Activated naive CD4-positive, alpha-beta T cell treated with anti-CD3 and anti-CD28 coated beads, Interleukin-2, amount 50 U/mL, for 72 hours (primary cell): ENCODE measurements around the gene FAM107B. TPM values are rescaled to one million over a fixed set of nuclear protein-coding genes. Genes with fewer than 3 reads are reported as not detected.

Experiments
- ATAC-seq, 2 donors: fragments of 150-1000 bp; cut with Tn5 transposase; 2 replicates each; pipeline ENCODE4 v1.10.0; 2021; ENCODE audit warnings: mild to moderate bottlenecking in 2 of 2, moderate library complexity in 2 of 2
- DNase-seq, 2 donors: peaks; one replicate each; pipeline ENCODE4 v3.0.0; 2021 to 2022; ENCODE audit warnings: low spot score in 2 of 2
- H3K27ac Mint-ChIP-seq, 2 donors: one replicate each; pipeline ENCODE4 v1.8.0; 2022; ENCODE audit warnings: mild to moderate bottlenecking in 2 of 2, mixed read lengths in 2 of 2
- H3K36me3 Mint-ChIP-seq, 2 donors: one replicate each; pipeline ENCODE4 v1.8.0; 2022; ENCODE audit warnings: mixed read lengths in 2 of 2
- H3K9me3 Mint-ChIP-seq, 2 donors: one replicate each; pipeline ENCODE4 v1.8.0; 2022; ENCODE audit warnings: mixed read lengths in 2 of 2
- total RNA-seq, 2 donors: library from RNA; stranded (reverse); gene quantifications; one replicate each; pipeline ENCODE4 v1.2.3, GENCODE V29; 2022

Gene FAM107B
- total RNA-seq, 2 donors from 2014 or later = 108 to 188 TPM

DNA sequence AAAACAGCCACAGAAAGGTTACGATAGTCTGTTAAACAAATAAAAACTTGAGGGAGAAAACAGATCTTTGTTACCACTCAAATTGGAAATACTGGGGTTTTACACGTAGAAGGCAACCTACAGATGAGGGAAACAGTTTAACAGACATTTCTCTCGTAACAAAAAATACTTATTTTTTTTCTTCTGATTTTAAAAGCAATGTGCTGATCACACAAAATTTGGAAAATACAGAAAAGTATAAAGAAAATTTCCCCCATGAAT is 211.7 kb downstream of the FAM107B start:
- peaks cover 0 to 16% of the 10 kb centered on the region in 2 donors for H3K9me3 Mint-ChIP-seq
- peaks cover 19 to 62% of the 10 kb centered on the region in 2 donors for H3K36me3 Mint-ChIP-seq
- ATAC-seq (peak in 1 of 2 donors; percentile 23), DNase-seq (no peak)
- peak overlapping the region; percentile 84 to 92 for H3K27ac Mint-ChIP-seq

DNA sequence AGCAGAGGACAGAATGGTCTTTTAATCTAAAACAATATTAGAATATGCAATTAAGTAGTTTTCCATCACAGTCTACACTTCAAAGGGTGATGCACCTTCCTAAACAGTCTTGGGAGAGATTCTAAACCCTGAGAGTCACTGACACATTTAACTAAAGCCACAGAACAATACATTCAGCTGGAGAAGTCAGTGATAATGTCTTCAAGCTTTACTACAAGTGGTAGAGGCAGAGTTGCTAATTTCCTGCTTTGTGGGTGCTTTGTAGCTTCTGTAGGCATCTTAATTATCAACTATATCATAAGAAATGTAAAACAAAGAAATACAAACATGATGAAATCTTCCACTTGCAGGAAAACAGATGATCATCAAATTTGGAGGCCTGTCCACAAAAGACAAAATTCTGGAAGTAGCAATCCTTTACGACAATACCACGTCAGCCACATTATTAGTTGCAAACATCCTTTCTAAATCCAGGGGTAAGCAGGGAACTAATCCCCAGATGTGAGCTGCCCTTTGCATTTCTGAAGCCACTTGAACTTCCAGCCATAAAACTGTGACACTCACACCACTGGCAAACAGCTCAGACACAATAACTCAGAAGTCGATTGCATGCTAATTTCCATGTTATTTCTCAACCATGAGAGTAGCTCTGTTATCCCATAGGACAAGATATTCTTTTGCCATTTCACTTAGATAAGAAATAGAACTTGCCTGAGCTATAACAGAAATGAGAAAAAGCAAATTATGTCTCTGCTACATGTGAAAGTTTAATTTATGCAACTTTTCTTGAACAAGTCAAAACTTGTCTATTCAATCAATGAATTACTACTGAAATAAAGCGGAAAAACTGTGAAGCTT is 212.2 kb downstream of the FAM107B start:
- H3K27ac Mint-ChIP-seq = peak overlapping the region; percentile 84 to 92
- DNase-seq (no peak), ATAC-seq (peak; percentile 59 to 67)
- H3K9me3 Mint-ChIP-seq = peaks cover 0 to 15% of the 10 kb centered on the region in 2 donors
- H3K36me3 Mint-ChIP-seq = peaks cover 17 to 62% of the 10 kb centered on the region in 2 donors

DNA sequence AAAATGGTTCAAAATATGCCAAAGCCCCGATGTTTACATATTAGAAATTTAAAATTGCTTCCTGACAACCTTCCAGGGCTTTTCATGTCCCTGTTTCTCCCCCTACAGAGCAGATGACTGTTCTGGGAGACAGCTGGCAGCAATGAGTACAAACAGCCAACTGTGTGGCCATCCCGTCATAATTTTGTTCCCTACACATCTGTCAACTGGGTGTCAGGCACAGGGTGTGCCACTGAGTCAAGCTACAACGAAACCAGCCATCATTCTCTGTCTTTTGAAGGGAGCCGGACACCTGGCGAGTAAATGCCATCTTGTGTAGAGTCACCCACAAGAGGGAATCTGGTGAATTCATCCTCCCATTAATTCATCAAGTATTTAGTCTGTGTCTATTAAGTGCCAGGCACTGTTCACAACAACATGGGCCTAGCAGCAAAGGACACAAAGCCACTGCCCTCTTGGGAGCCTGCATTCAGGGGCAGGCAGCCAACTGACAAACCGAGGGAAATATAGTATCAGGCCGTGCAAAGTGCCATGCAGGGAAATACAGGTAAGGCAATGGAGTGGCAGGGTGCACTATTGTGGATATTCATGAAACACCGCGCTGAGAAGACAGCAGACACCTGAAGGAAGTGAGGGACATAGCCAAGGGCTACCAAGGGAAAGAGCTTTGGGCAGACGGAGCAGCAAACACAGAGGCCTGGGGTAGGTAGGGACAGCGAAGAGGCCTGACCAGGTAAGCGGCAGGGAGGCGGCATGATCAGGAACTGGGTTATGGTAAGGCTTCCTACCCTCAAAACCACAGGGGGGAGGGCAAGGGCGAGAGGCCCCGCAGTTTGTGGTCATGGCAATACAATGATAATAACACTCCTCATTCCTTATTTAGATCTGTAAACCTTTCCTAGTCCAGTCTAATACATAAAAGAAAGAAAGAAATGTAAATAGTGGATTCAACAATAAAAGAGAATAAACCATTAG is 213.6 kb downstream of the FAM107B start:
- DNase-seq = no peak
- Mint-ChIP-seq H3K27ac (peak overlapping the region; percentile 84 to 92), H3K36me3 (peaks cover 9 to 48% of the 10 kb centered on the region in 2 donors), H3K9me3 (peaks cover 0 to 5% of the 10 kb centered on the region in 2 donors)
- ATAC-seq = peak in 1 of 2 donors; percentile 24

DNA sequence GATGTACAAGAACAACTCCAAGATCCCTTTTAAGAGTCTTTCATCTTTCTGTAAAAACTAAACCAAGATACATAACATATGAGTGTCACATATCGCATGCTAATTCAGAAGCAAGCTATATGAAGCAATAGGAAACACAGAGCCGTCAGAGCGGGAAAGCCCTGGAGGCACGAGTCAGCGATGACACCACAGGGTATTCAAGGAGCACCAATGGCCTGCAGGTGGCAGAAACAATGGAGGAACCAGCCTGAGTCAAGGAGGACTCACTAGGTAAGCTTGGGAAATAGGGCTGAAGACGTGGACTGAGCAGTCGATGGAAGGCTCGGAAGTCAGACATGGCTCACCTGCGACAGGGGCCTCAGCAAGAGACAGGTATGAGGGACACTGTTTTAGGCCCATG is 214.4 kb downstream of the FAM107B start:
- H3K27ac Mint-ChIP-seq = peak overlapping the region; percentile 92 to 95
- H3K9me3 Mint-ChIP-seq = peaks cover 0 to 5% of the 10 kb centered on the region in 2 donors
- H3K36me3 Mint-ChIP-seq = peaks cover 8 to 48% of the 10 kb centered on the region in 2 donors
- DNase-seq = no peak
- peak; percentile 29 to 68 for ATAC-seq

DNA sequence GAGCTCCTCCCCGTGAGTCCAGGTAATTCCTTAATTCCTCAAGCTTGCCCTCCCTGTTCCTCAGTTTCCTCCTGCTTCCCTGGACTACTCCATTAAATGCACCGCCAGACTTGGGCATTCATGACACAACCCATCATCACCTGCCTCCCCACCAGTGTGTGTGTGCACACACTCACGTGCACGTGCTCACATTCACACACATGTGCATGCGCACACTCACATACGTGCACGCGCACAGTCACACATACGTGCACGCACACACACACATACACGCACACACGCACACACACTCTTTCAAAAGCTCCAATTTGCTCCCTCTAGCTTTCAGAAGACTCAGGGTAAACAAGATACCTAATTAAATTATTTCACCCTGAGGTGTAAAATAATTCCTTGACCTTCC is 216.7 kb downstream of the FAM107B start:
- peaks cover 0 to 5% of the 10 kb centered on the region in 2 donors for H3K9me3 Mint-ChIP-seq
- H3K27ac Mint-ChIP-seq = peak overlapping the region; percentile 56 to 81
- no peak for DNase-seq
- H3K36me3 Mint-ChIP-seq = peaks cover 12 to 50% of the 10 kb centered on the region in 2 donors
- no peak for ATAC-seq

DNA sequence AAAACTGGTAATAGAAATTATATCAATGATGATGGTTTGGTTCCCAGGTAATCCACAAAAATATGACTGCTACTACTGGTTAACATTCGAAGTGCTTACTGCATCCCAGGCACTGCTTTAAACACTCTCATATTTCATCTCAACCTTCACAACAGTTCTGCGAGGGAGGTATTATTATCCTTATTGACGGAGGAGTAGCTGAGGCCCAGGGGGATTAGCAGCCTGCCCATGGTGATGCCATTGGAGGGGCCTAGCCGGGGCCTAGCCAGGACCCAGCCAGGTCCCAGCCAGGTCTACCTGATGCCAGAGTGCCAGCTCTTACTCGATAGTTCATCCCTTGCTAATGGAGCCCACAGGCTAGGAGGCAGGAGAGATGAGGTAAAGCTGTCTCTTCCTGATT is 217.1 kb downstream of the FAM107B start:
- Mint-ChIP-seq H3K9me3 (peaks cover 0 to 5% of the 10 kb centered on the region in 2 donors), H3K36me3 (peaks cover 10 to 55% of the 10 kb centered on the region in 2 donors), H3K27ac (peak overlapping the region; percentile 24 to 81)
- DNase-seq (no peak), ATAC-seq (no peak)

DNA sequence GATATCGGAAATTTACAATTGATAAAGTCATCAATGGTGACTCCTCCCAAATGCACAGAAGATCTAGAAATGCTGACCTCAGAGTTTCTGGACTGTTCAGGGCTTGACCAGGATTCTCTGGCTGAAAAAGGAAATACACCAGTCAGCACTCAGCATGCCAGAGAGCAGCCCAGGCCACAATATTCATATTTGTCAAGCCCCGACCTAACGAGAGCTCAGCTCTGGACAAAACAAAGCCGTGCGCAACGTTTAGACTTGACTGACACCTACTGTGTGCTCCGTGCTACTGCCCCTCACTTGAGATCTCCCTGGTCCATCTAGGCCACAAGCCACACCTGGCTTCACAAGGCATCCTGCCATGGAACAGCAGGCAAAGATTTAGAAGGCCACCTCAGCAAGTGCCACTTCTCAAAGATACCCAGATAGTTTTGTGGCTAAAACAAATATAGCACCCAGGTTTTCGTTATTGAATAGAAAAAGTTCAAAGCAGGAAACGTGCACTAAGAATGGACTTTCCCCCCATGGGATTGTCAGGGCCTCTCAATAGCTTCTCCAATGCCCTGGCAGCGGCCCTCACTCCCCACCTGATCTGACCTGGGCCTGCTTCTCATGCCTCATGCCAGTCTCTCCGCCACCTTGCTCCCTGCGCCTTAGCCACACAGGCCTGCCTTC is 218.3 kb downstream of the FAM107B start:
- no peak for DNase-seq
- Mint-ChIP-seq H3K9me3 (peaks cover 0 to 5% of the 10 kb centered on the region in 2 donors), H3K36me3 (peaks cover 17 to 64% of the 10 kb centered on the region in 2 donors), H3K27ac (peak overlapping the region; percentile 46 to 81)
- peak in 1 of 2 donors; percentile 12 for ATAC-seq

DNA sequence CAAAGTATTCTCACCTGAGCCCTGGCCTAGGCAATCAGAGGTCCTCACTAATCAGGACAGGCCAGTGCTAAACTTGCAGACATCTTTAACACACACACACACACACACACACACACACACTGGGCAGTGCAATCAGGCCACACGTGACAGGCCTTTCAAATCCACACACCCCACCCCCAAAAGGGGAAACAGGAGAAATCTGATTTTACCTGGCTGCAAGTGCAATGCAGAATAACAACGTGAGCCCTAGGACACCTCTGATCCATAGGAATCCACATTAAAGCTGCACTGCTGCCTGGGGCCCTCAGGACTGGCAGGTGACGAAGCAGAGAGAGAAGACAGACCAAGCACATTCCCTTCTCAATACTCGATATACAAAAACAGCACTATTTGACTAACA is 218.9 kb downstream of the FAM107B start:
- Mint-ChIP-seq H3K36me3 (peaks cover 17 to 59% of the 10 kb centered on the region in 2 donors), H3K27ac (peak overlapping the region; percentile 46 to 81), H3K9me3 (peaks cover 0 to 5% of the 10 kb centered on the region in 2 donors)
- ATAC-seq (no peak), DNase-seq (no peak)

DNA sequence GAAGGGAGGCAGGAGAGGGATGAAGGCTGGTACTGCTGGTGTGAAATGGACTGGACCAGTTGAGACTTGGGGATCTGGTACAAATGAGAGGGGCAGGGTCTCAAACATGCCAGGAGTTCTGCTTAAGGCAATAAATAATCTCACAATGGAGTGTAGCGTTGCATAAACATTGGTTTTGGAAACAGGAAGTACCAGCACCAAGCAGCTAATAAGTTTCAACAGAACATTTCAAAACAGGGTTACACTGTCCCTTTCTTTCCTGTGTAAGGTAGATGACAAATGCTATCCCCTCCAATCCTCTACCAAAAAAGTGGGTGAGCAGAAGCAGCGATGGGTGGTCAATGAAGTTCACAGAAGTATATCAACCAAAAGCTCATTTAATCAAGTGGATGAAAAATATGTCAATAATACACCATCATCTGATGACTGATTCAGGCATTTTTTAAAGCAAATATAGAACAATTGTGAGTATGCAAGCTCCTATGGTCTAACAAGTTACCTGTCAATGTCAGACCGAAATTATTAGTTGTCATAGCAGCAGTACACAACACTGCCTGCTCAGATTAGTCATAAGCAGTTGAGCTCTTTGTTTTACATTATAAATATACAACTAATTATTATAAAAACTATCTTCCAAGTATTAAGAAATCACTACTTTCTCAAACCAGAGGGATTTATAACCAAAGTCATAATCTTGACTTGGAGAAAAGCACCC is 220.0 kb downstream of the FAM107B start:
- ATAC-seq = peak; percentile 27 to 67
- Mint-ChIP-seq H3K27ac (peak overlapping the region; percentile 46 to 77), H3K36me3 (peaks cover 14 to 62% of the 10 kb centered on the region in 2 donors), H3K9me3 (no peaks in the 10 kb centered on the region)
- no peak for DNase-seq

DNA sequence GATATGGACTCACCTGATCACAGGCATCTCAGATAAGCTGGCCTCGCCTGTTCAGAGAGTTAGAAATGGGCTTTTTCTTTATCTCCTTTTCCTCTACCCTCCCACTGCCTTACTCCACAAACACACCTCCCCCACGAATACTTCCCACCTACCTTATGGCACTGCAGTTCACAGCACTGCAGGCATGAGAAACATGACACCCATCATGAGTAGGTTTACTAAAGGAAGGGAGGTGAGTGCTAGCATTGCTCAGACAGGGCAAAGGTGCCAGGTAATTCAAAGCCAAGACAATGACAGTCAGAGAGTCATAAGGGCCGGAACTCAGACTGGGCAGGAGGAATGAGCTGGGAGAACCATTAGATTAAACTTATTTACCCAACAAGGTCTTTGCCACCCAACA is 220.6 kb downstream of the FAM107B start:
- ATAC-seq = no peak
- DNase-seq = no peak
- no peaks in the 10 kb centered on the region for H3K9me3 Mint-ChIP-seq
- H3K27ac Mint-ChIP-seq = peak overlapping the region; percentile 46 to 77
- H3K36me3 Mint-ChIP-seq = peaks cover 17 to 64% of the 10 kb centered on the region in 2 donors

DNA sequence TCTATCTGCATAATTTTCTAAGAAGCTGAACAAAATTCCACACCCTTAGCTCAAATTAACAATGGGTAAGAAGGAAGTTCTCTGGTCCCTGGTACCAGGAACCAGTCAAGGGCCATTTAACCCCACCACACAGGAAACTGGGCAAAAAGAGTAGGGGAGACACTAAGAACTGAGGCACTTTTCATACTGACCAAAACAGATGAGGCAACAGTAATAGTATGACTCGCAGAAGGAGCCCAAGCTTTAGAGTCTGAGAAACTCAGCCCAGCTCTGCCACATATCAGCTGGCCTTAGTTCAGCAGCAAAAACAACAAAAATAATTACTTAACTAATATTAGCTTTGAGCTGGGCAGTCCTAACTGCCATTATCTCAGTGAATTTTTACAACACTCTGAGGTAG is 221.2 kb downstream of the FAM107B start:
- Mint-ChIP-seq H3K9me3 (no peaks in the 10 kb centered on the region), H3K27ac (peak overlapping the region; percentile 69 to 79), H3K36me3 (peaks cover 17 to 57% of the 10 kb centered on the region in 2 donors)
- DNase-seq (no peak), ATAC-seq (peak; percentile 59 to 77)

DNA sequence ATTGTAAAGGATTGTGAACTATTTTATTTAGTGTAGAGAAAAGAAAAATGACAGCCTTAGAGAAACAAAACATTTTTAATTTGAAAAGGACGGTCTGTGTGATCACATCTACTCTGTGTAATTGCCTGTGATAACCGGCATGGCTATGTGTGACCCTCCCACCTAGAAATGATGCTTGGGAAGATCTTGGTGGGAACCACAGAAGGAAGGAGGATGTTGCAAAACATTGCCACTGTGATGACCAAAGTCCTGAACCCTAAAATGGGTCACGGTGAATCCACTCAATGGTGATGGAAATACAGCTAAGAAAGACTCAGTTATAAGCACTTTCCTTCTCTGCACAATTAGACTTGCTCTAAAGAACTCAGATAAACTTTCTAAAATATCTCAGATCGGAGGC is 222.7 kb downstream of the FAM107B start:
- H3K27ac Mint-ChIP-seq = peak overlapping the region; percentile 79
- peaks cover 24 to 56% of the 10 kb centered on the region in 2 donors for H3K36me3 Mint-ChIP-seq
- DNase-seq (no peak), ATAC-seq (no peak)
- no peaks in the 10 kb centered on the region for H3K9me3 Mint-ChIP-seq

DNA sequence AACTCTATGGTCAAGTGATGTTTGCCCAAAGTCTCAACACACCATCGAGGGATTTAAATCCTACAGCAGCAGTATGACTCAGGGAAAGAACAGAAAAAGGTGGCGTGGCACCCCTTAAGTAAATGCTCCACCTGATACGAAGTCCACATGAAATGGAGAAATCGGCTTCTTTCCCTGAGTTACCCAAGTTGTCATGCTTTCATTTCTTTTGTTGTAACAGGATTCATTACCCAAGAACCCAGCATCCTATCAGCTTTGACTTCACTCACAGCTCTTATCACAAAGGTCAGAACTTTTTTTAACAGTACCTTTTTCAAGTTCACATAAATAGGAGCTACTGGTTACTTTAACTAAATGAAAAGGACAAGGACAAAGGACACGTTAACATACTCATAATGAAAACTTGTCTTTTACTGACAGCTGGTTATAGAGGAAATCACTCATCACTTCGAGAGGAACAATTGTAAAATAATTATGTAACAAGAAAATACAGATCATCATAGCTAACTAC is 224.2 kb downstream of the FAM107B start:
- peak; percentile 47 to 52 for ATAC-seq
- Mint-ChIP-seq H3K27ac (peak overlapping the region; percentile 53 to 70), H3K36me3 (peaks cover 24 to 57% of the 10 kb centered on the region in 2 donors), H3K9me3 (no peaks in the 10 kb centered on the region)
- no peak for DNase-seq

DNA sequence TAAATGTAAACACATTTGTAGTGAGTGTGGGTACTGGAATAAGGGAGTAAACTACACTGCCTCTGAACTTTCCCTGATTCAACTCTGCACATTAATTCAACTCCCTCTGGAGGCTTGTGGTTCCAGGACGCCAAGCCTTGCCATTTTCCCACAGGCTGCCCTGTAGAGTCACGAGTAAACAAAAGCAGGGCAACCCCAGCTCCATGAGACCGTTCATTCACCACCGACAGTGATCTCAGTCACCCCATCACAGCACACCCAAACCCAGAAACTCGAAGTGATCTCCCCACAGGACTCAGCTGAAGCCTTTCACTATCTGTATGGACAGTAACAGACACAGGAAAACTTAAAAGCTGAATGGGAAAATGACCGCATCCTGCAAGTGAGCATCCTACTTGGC is 225.2 kb downstream of the FAM107B start:
- DNase-seq (peak in 1 of 2 donors; percentile 39), ATAC-seq (no peak)
- H3K9me3 Mint-ChIP-seq = no peaks in the 10 kb centered on the region
- peak overlapping the region; percentile 3 to 52 for H3K27ac Mint-ChIP-seq
- peaks cover 24 to 52% of the 10 kb centered on the region in 2 donors for H3K36me3 Mint-ChIP-seq

DNA sequence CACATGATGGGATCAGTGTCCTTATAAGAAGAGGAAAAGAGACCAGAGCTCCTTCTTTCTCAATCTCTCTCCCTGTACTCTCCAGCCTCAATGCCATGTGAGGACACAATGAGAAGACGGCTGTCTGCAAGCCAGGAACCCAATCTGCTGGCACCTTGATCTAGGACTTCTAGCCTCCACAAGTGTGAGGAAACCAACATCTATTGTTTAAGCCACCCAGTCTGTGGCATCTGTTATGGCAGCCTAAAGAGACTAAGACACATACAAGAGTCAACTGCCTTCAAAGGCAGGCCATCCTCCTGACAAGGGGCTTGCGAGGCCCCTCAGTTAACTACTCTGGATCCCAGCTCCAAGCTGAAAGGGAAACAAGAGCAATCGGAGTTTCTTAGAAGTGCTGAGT is 225.7 kb downstream of the FAM107B start:
- Mint-ChIP-seq H3K27ac (peak overlapping the region in 1 of 2 donors; percentile 3), H3K9me3 (no peaks in the 10 kb centered on the region), H3K36me3 (peaks cover 24 to 47% of the 10 kb centered on the region in 2 donors)
- DNase-seq (peak in 1 of 2 donors; percentile 13), ATAC-seq (no peak)

DNA sequence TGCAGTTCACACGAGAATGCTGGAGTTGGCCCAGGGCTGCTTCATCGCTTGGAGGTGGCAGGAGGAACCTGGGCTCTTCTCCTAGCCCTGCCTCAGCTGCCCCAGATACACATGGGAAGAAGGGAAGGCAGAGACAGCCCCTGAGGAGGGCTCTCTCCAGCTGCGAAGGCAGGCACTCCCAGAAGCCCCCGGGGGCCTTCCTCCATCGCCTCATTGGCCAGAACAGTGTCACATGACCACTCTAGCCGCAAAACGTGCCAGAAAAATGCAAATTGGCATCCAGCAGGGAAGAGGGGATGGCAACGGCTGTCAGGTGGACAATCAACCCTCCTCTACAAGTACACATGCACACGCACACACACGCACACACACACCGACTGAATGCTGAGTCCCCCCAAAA is 226.2 kb downstream of the FAM107B start:
- ATAC-seq = no peak

More for the DNA sequence above, 226.2 kb downstream of the FAM107B start:
- H3K36me3 Mint-ChIP-seq = peaks cover 24 to 47% of the 10 kb centered on the region in 2 donors
- peak overlapping the region in 1 of 2 donors; percentile 54 for H3K27ac Mint-ChIP-seq
- DNase-seq = peak in 1 of 2 donors; percentile 23
- no peaks in the 10 kb centered on the region for H3K9me3 Mint-ChIP-seq
